SKM-1 treated with dmso at 0.1 percent for 144 hours (cell line): Measurements from ENCODE around the gene GOLGA6L1.
"Not testable (repeated sequence)": the region's sequence is repeated elsewhere in the genome, so short reads cannot be mapped to it uniquely, and the experiment has no call there.

Source experiments
- DNase-seq: peaks from one replicate; lab custom pipeline; 2025; ENCODE audit not compliant: unreplicated experiment; lab: John Stamatoyannopoulos, UW

GOLGA6L1 gene

DNA sequence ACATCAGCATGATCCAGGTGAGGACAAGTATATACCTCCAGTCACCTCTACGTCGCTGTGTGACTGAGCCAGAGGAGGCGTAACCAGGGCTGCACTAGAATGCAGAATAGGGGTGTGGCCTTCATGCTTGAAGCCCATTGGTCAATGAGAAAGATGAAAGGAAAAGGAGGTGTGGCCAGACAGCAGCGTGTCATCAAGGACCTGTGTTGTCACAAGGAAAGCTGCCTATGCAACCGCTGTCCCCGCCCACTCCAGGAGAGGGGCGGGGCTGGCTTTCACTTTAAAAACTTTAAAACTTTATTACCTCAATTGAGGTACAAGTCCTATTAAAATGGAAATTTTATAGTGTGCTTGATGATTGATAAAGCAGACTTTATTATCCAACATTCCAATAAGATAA lies at the start of gene GOLGA6L1:
Gene GOLGA6L1, minus strand, starts transcription at position 101 of the 400 bp plus-strand sequence. Its CDS starts 91 bp downstream, at position 10.
- not testable (repeated sequence) for DNase-seq

- DNase-seq, result not testable (repeated sequence)
These were observed 44.6 kb upstream of the GOLGA6L1 start for GRCh38 chr15:23181201-23181600.

DNA sequence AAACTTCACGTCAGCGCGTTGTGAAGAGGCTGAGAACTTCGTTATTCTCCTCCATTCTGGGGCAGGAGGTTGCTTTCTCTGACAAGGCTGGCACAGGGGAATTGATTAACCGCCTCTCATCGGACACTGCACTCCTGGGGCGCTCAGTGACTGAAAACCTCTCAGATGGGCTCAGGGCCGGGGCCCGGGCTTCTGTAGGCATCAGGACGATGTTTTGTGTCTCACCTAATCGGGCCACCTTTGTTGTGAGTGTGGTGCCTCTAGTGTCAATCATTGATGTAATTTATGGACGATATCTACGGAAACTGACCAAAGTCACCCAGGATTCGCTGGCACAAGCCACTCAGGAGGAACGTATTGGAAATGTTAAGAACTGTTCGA lies 43.9 kb upstream of the GOLGA6L1 start:
- DNase-seq, result not testable (repeated sequence)

GRCh38 chr15:23179768-23180546 lies 43.3 kb upstream of the GOLGA6L1 start:
- DNase-seq, result not testable (repeated sequence)

- DNase-seq, result not testable (repeated sequence)
These were observed 40.1 kb upstream of the GOLGA6L1 start for GRCh38 chr15:23176683-23177082.

GRCh38 chr15:23175606-23176005 lies 39.0 kb upstream of the GOLGA6L1 start:
- DNase-seq, result not testable (repeated sequence)

GRCh38 chr15:23174609-23175140 lies 38.1 kb upstream of the GOLGA6L1 start:
- DNase-seq, result not testable (repeated sequence)

GRCh38 chr15:23132787-23133186 lies 3.8 kb downstream of the GOLGA6L1 start:
- DNase-seq, result not testable (repeated sequence)

GRCh38 chr15:23118208-23118607 lies 18.4 kb downstream of the GOLGA6L1 start:
- DNase-seq, result no peak

- DNase-seq, result no peak
These were observed 40.8 kb downstream of the GOLGA6L1 start for GRCh38 chr15:23095796-23096195.

DNA sequence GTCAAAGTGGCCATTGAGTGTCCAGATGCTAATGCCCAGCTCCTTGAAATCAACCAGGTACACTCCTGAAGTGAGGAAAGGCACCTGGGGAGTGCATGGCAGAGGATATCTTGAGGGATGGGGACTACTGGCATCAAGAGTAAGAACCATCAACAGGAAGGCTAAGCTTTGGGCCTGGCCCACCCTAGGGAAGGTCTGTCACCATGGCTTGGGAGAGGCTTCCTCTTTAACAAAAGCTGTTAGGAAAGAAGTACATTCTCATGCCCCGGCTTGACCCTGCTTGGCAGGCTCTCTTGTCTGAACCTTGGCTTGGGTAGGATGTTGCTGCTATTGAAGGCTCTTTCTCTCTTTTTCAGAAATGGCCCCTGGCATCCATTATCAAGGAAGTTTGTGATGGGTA lies 53.5 kb downstream of the GOLGA6L1 start:
- no peak for DNase-seq

- not testable (repeated sequence) for DNase-seq
These were observed 54.5 kb downstream of the GOLGA6L1 start for GRCh38 chr15:23081996-23082737.

DNA sequence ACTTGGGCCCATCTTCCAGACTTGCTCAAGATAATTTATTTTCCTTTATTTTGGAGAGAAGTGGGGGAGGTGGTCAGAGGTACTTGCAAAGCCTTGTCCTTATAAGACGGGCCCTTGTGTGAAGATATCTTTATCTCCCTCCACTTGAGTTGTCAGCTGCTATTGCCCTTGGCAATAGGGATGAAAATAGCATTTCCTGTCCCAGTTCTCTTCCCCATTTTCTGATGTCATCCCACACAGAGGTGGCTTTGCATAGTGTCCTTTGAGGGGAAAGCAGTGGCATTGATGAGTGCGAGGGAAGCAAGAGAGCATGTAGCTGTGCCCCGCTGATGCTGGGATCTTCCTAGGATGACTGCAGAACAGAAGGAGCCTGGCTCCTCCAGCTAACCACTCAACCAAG lies 55.4 kb downstream of the GOLGA6L1 start:
- no peak for DNase-seq

- no peak for DNase-seq
These were observed 56.9 kb downstream of the GOLGA6L1 start for GRCh38 chr15:23079766-23080165.
